SU-DHL-6 (cell line): ENCODE measurements around the gene B3GAT1.

Experiments used
- CTCF ChIP-seq: fragments of 200-600 bp; sonication (generic); IDR thresholded peaks from one replicate; pipeline ENCODE4 v1.5.1; 2017; ENCODE audit warnings: antibody characterized with exemption, mild to moderate bottlenecking, low read length, moderate library complexity; ENCODE audit not compliant: insufficient read depth, poor library complexity, severe bottlenecking
- EZH2phosphoT487 ChIP-seq: fragments of 200-600 bp; sonication (generic), shearing (Covaris generic); conservative IDR thresholded peaks from 2 replicates; pipeline ENCODE4 v1.6.1; 2018; ENCODE audit warnings: mild to moderate bottlenecking, antibody characterized with exemption, low read length, moderate library complexity, mixed read lengths

- TF ChIP-seq CTCF = no peak
- no peak for TF ChIP-seq EZH2phosphoT487
Observed at GRCh38 chr11:134390706-134391569, 21.1 kb downstream of the B3GAT1 start.
